Measurements from ENCODE around the gene PLPP1. TPM values are rescaled to one million over a fixed set of nuclear protein-coding genes. Genes with fewer than 3 reads are reported as not detected.

Gene PLPP1
- total RNA-seq, 1 donor from 2014 or later, result 73.7 TPM

GRCh38 chr5:55438998-55439397, 95.8 kb downstream of the PLPP1 start:
- H3K36me3 Mint-ChIP-seq (ENCODE audit: low read depth), result peaks cover 12% of the 10 kb centered on the region
- peak overlapping the region; percentile 89 for H3K27ac Mint-ChIP-seq (ENCODE audit: unreplicated experiment)
- no peak for TF ChIP-seq CTCF (IDR thresholded peaks at IDR 0.05)
- H3K4me3 Mint-ChIP-seq (ENCODE audit: unreplicated experiment), result peak overlapping the region; percentile 50
- H3K4me1 Mint-ChIP-seq (ENCODE audit: low read depth), result peaks cover 62% of the 10 kb centered on the region
- DNase-seq (ENCODE audit: low spot score), result no peak
- H3K9me3 Mint-ChIP-seq (ENCODE audit: low read depth), result peaks cover 5% of the 10 kb centered on the region
- no peaks in the 10 kb centered on the region for H3K27me3 Mint-ChIP-seq (ENCODE audit: low read depth)

DNA sequence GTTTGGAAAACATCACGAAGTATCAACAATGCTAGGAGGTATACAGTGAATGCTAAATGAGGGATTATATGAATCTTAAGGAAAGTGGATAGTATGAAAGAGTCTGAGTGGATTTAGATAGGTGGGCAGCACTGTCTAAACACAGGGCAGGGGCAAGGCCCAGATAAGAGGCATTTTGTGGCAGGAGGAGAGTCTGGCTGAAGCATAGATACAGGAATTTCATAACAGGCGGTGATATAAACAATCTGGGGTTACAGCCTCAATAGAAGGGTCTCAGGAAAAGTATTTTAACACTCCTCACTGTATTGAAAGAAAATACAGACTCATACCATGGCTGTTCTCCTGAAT, 96.9 kb downstream of the PLPP1 start:
- no peak for DNase-seq (ENCODE audit: low spot score)
- Mint-ChIP-seq H3K4me3 (ENCODE audit: unreplicated experiment) (no peak overlapping the region), H3K9me3 (ENCODE audit: low read depth) (peaks cover 5% of the 10 kb centered on the region), H3K4me1 (ENCODE audit: low read depth) (peaks cover 60% of the 10 kb centered on the region), H3K36me3 (ENCODE audit: low read depth) (peaks cover 13% of the 10 kb centered on the region), H3K27ac (ENCODE audit: unreplicated experiment) (peak overlapping the region; percentile 89), H3K27me3 (ENCODE audit: low read depth) (no peaks in the 10 kb centered on the region)
- no peak for TF ChIP-seq CTCF (IDR thresholded peaks at IDR 0.05)

- no peaks in the 10 kb centered on the region for H3K27me3 Mint-ChIP-seq (ENCODE audit: low read depth)
- no peak overlapping the region for H3K4me3 Mint-ChIP-seq (ENCODE audit: unreplicated experiment)
- TF ChIP-seq CTCF (IDR thresholded peaks at IDR 0.05), result no peak
- H3K27ac Mint-ChIP-seq (ENCODE audit: unreplicated experiment), result peak overlapping the region; percentile 89
- peaks cover 57% of the 10 kb centered on the region for H3K4me1 Mint-ChIP-seq (ENCODE audit: low read depth)
- DNase-seq (ENCODE audit: low spot score), result no peak
- peaks cover 8% of the 10 kb centered on the region for H3K9me3 Mint-ChIP-seq (ENCODE audit: low read depth)
- peaks cover 16% of the 10 kb centered on the region for H3K36me3 Mint-ChIP-seq (ENCODE audit: low read depth)
Observed at GRCh38 chr5:55437452-55437851, 97.3 kb downstream of the PLPP1 start.

DNA sequence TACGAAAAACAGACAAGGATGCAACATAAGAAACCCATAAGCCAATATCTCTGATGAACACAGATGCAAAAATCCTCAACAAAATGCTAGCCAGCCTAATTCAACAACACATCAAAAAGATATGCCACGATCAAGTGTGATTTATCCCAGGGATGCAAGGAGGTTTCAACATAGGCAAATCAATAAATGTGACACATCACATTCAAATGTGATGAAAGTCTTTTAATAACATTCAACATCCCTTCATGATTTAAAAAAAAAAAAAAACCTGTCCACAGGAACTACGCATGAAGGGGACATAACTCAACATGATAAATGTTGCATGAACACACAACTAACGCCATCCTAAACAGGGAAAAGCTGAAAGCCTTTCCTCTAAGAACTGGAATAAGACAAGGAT, 102.2 kb downstream of the PLPP1 start:
- no peak for TF ChIP-seq CTCF (IDR thresholded peaks at IDR 0.05)
- peaks cover 8% of the 10 kb centered on the region for H3K9me3 Mint-ChIP-seq (ENCODE audit: low read depth)
- DNase-seq (ENCODE audit: low spot score), result no peak
- H3K27ac Mint-ChIP-seq (ENCODE audit: unreplicated experiment), result peak overlapping the region; percentile 49
- H3K4me1 Mint-ChIP-seq (ENCODE audit: low read depth), result peaks cover 53% of the 10 kb centered on the region
- no peak overlapping the region for H3K4me3 Mint-ChIP-seq (ENCODE audit: unreplicated experiment)
- no peaks in the 10 kb centered on the region for H3K27me3 Mint-ChIP-seq (ENCODE audit: low read depth)
- peaks cover 35% of the 10 kb centered on the region for H3K36me3 Mint-ChIP-seq (ENCODE audit: low read depth)

- no peak overlapping the region for H3K27ac Mint-ChIP-seq (ENCODE audit: unreplicated experiment)
- no peaks in the 10 kb centered on the region for H3K27me3 Mint-ChIP-seq (ENCODE audit: low read depth)
- no peak overlapping the region for H3K4me3 Mint-ChIP-seq (ENCODE audit: unreplicated experiment)
- TF ChIP-seq CTCF (IDR thresholded peaks at IDR 0.05), result no peak
- H3K9me3 Mint-ChIP-seq (ENCODE audit: low read depth), result peaks cover 3% of the 10 kb centered on the region
- peaks cover 34% of the 10 kb centered on the region for H3K36me3 Mint-ChIP-seq (ENCODE audit: low read depth)
- DNase-seq (ENCODE audit: low spot score), result no peak
- peaks cover 43% of the 10 kb centered on the region for H3K4me1 Mint-ChIP-seq (ENCODE audit: low read depth)
Observed at GRCh38 chr5:55429613-55430253, 105.0 kb downstream of the PLPP1 start.
